Frontal cortex (tissue), 4 donors: ENCODE data around the gene ASCC3. TPM values are rescaled to one million over a fixed set of nuclear protein-coding genes. Genes with fewer than 3 reads are reported as not detected.

Source experiments
- DNase-seq, 2 donors: peaks; one replicate each; pipeline ENCODE4 v3.0.0; 2012; ENCODE audit warnings: low spot score in 2 of 2
- FAIRE-seq: peaks from 2 replicates; lab custom pipeline; 2012; peaks lifted over from hg19 to GRCh38; lab: Jason Lieb, UNC
- total RNA-seq: library from RNA; depleted of rRNA; stranded (reverse); fragments of >200 nt; gene quantifications from one replicate; pipeline ENCODE4 v1.2.3, GENCODE V29; 2014
- donor health status: control.
- donor health status: control.
- donor health status: control.

The ASCC3 gene
- total RNA-seq, 1 donor from 2014 or later = 33.0 TPM

DNA sequence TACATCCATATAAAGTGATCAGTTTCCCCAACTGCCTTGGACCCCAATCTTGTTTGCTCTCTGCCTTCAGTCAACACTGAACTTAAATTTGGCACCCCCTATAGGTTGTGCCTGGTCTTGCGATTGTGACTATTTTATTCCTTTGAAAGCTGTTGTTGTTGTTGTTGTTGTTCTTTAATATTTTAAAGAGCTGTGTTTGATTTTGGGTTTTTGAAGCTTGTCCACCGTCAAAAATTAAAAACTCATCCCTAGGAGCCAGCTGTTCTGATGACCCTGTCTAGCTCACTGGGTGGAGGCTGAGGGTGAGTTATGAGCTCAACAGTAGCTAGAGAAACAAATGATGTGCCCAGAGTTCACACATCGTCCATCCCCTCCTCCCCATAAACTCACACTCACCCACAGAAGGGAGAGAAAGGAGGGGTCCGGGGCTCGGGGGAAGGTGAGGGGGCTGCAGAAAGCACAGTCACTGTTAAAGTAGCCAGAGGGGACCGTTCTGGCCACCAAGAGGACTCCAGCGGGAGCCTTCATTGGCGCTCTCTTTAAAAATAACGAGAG is 420.4 kb downstream of the ASCC3 start:
- FAIRE-seq (no peak), DNase-seq (no peak)

GRCh38 chr6:100459592-100460184 is 421.4 kb downstream of the ASCC3 start:
- FAIRE-seq (no peak), DNase-seq (no peak)

DNA sequence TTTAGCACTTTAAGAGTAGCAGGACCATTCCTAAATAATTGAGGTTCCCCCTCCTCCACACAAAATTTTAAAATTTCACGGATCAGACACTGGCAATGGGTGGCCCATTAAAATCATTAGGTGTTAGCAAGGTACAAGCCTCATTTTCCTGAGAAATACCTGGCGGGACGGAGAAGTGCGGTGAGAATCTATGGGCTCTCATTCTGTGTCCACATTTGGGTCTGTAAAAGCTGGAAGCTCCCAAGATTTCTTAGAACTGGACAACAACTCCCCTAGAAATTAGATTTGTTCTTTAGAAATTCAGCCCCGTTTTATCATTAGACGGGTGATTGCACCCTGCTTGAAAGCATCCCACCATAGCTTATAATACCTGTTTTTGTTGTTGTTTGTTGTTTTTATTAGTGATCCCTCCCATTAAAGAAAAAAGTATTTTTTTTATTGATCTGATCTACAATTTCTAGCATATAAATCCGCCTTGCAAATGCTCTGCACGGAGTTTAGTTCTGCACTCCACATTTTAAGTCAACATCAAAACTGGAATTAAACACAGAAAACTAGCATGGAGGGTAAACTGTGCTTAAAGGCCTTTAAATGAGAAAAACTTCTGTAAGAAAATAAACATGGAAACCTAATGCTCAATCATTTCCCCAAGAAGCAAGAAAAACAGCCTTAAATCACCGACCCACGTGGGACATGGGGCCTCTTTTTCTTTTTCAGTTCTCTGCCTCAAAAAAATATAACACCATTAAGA is 422.1 kb downstream of the ASCC3 start:
- DNase-seq (no peak), FAIRE-seq (no peak)
